NCI-H1417 treated with DMSO at 0.1 percent for 48 hours (cell line): Measurements from ENCODE around the gene P2RY12.
"Not testable (repeated sequence)": the region's sequence is repeated elsewhere in the genome, so short reads cannot be mapped to it uniquely, and the experiment has no call there.

Source experiments
- DNase-seq: peaks from one replicate; lab custom pipeline; 2025; lab: John Stamatoyannopoulos, UW

P2RY12 gene

GRCh38 chr3:151393146-151393830 lies 8.7 kb upstream of the P2RY12 start:
- no peak for DNase-seq

GRCh38 chr3:151392191-151392590 lies 7.6 kb upstream of the P2RY12 start:
- DNase-seq: not testable (repeated sequence)

- DNase-seq: no peak
These were observed 7.2 kb upstream of the P2RY12 start for GRCh38 chr3:151391720-151392119.

- no peak for DNase-seq
These were observed 3.3 kb upstream of the P2RY12 start for GRCh38 chr3:151387842-151388241.

- no peak for DNase-seq
These were observed 2.9 kb upstream of the P2RY12 start for GRCh38 chr3:151387432-151387831.

GRCh38 chr3:151386056-151386455 lies 1.5 kb upstream of the P2RY12 start:
- DNase-seq: no peak

- DNase-seq: no peak
These were observed 597 bp downstream of the P2RY12 start for GRCh38 chr3:151383956-151384355.

- DNase-seq: no peak
These were observed 1.4 kb downstream of the P2RY12 start for GRCh38 chr3:151383111-151383510.

GRCh38 chr3:151382671-151383070 lies 1.9 kb downstream of the P2RY12 start:
- DNase-seq: no peak

GRCh38 chr3:151379083-151379734 lies 5.3 kb downstream of the P2RY12 start:
- DNase-seq: no peak

GRCh38 chr3:151377768-151378385 lies 6.7 kb downstream of the P2RY12 start:
- DNase-seq: no peak

GRCh38 chr3:151372063-151372820 lies 12.3 kb downstream of the P2RY12 start:
- DNase-seq: no peak

- no peak for DNase-seq
These were observed 13.0 kb downstream of the P2RY12 start for GRCh38 chr3:151371526-151371925.

- no peak for DNase-seq
These were observed 17.1 kb downstream of the P2RY12 start for GRCh38 chr3:151367448-151367847.

- no peak for DNase-seq
These were observed 17.6 kb downstream of the P2RY12 start for GRCh38 chr3:151366993-151367392.

GRCh38 chr3:151362751-151363174 lies 21.8 kb downstream of the P2RY12 start:
- DNase-seq: no peak

- DNase-seq: no peak
These were observed 27.1 kb downstream of the P2RY12 start for GRCh38 chr3:151357463-151357850.

- no peak for DNase-seq
These were observed 27.6 kb downstream of the P2RY12 start for GRCh38 chr3:151356794-151357462.

- DNase-seq: no peak
These were observed 32.9 kb downstream of the P2RY12 start for GRCh38 chr3:151351648-151352047.

GRCh38 chr3:151351219-151351618 lies 33.3 kb downstream of the P2RY12 start:
- no peak for DNase-seq

GRCh38 chr3:151350656-151351055 lies 33.9 kb downstream of the P2RY12 start:
- DNase-seq: no peak

- no peak for DNase-seq
These were observed 37.1 kb downstream of the P2RY12 start for GRCh38 chr3:151347432-151347831.
